RWPE1 (cell line): ENCODE measurements around the gene GPX3.

Experiments used
- CTCF ChIA-PET: fragments of 350-600 bp; sonication (Branson Sonifier 250); formaldehyde crosslinking; extraction: SDS; loops from one replicate; lab custom pipeline; 2021; lab: Yijun Ruan, JAX
- POLR2A ChIA-PET: fragments of 400-600 bp; formaldehyde crosslinking; extraction: SDS; loops from one replicate; lab custom pipeline; 2020; ENCODE audit warnings: antibody characterized with exemption; ENCODE audit not compliant: low non-redundant PET; lab: Yijun Ruan, JAX
- DNase-seq: peaks from one replicate; pipeline ENCODE4 v3.0.0; 2012; ENCODE audit warnings: low spot score
- H3K27ac ChIP-seq: fragments of 450-650 bp; 2 replicates; pipeline ENCODE4 v1.5.1; 2017
- TF ChIP-seq, protein P1 (sequence below): fragments of 450-650 bp; conservative IDR thresholded peaks from 2 replicates; pipeline ENCODE4 v1.5.1; 2017; ENCODE audit warnings: low read depth, mild to moderate bottlenecking

Gene GPX3

GRCh38 chr5:151067632-151068432 is 47.4 kb downstream of the GPX3 start:
- H3K27ac ChIP-seq, result no peak overlapping the region
- TF ChIP-seq, protein P1, sequence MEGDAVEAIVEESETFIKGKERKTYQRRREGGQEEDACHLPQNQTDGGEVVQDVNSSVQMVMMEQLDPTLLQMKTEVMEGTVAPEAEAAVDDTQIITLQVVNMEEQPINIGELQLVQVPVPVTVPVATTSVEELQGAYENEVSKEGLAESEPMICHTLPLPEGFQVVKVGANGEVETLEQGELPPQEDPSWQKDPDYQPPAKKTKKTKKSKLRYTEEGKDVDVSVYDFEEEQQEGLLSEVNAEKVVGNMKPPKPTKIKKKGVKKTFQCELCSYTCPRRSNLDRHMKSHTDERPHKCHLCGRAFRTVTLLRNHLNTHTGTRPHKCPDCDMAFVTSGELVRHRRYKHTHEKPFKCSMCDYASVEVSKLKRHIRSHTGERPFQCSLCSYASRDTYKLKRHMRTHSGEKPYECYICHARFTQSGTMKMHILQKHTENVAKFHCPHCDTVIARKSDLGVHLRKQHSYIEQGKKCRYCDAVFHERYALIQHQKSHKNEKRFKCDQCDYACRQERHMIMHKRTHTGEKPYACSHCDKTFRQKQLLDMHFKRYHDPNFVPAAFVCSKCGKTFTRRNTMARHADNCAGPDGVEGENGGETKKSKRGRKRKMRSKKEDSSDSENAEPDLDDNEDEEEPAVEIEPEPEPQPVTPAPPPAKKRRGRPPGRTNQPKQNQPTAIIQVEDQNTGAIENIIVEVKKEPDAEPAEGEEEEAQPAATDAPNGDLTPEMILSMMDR, result no peak
- DNase-seq, result no peak
- CTCF ChIA-PET, result interaction anchor here (0.7 to 1.4 kb wide), 3 partner anchors 16 to 22 kb away, joined by 3 to 5 read pairs (median 4); no protein-coding TSS in a partner anchor
- POLR2A ChIA-PET, result no interaction called here

DNA sequence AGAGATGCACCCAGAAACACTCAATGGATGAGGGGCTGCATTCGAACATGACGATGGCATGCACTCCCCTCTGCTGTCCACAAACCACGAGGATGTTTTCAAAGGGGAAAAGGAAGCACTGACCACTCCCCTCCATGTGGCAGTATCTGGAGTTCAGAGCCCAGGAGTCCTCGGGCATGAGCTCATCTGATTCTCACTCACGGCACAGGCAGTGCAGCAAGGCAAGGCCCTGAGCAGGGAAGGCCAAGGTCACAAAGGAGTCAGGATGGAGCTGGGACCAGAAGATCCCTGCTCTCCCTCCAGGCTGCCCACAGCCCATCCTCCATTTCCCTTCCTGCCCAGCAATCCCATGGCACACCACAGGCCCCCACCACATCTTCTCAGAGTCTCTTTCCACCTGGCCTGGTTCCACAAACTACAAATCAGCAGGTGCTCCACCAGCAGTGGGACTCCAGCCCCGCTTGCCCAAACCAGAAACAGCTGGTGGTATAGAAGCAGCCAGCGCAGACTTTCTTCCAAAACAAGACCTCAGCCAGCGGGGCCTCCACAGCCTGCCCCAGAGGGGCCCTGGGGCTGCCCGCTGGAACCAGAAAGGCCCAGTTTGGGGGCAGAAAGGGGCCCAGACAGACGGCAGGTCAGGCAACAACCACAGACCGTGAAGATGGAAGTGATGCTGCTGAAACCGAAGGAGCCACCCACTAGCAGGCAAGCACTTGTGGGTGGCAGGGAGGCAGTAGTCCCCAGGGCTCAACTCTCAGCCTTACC is 48.2 kb downstream of the GPX3 start:
- POLR2A ChIA-PET, result no interaction called here
- DNase-seq, result no peak
- H3K27ac ChIP-seq, result no peak overlapping the region
- TF ChIP-seq, protein P1, result no peak
- CTCF ChIA-PET, result interaction anchor here (0.6 to 1.4 kb wide), 3 partner anchors 17 to 590 kb away, joined by 3 to 5 read pairs (median 4); no protein-coding TSS in a partner anchor

DNA sequence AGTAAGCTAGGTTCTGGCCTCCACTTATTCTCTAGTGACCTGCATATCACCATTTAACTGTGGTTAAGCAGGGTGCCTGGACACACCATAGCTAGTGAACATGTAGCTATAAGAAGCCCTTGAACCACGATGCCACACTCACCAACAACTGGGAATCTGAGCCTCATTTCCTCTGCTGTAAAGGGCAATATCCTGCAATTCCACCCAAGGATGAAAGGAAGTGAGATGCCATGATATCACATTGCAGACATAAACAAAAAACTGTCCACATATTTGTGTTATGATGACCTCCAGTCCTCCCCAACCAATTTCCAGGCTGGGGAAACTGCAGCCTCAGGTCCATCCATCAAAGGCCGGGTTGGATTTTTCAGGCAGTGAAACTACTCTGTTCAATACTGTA is 50.1 kb downstream of the GPX3 start:
- no peak overlapping the region for H3K27ac ChIP-seq
- CTCF ChIA-PET, result interaction anchor here (0.6 to 1.9 kb wide), 3 partner anchors 23 to 84 kb away, joined by 3 to 5 read pairs (median 3); no protein-coding TSS in a partner anchor
- TF ChIP-seq, protein P1, result no peak
- POLR2A ChIA-PET, result no interaction called here
- DNase-seq, result no peak

GRCh38 chr5:151071021-151071420 is 50.6 kb downstream of the GPX3 start:
- TF ChIP-seq, protein P1, result no peak
- no peak for DNase-seq
- H3K27ac ChIP-seq, result no peak overlapping the region
- ChIA-PET POLR2A (no interaction called here), CTCF (interaction anchor here (0.6 to 2.4 kb wide), 5 partner anchors 19 to 94 kb away, joined by 3 to 9 read pairs (median 3); no protein-coding TSS in a partner anchor)

DNA sequence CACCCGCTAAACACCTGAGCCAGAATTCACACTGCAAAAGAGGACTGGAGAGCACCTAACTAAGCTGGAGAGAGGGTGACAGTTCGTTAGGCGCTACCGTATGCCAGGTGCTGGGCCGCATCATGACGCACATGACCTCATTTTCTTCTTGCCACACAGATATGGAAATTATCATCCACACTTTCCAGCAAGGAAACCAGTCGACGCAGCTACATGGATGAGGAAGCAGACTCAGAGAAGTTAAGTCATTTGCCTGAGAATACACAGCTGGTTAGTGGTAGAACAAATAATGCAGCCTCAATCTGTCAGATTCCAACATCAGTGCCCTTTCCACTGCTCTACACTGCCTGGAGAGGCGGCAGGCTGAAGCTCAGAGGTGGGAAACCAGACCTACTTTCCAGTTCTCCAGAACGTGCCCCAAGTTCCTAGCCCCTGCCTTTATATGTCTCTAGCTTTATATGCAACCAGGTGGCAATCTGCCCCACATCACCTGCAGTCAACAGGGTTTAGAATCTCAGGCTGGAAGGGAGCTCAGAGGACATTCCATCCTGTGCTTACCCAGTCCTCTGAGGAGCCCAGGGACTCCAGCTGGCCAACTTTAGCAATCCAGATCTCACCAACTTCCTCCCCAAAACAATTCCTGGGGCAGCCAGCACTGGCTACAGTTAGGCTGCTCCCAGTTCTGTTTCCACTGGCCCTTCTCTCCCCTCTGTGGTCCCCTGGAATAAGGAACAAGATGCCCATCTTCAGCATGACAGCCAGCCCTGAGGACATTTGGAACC is 51.6 kb downstream of the GPX3 start:
- TF ChIP-seq, protein P1, result no peak
- peak overlapping the region; percentile 83 for H3K27ac ChIP-seq
- ChIA-PET POLR2A (no interaction called here), CTCF (interaction anchor here (0.7 to 2.4 kb wide), 4 partner anchors 20 to 620 kb away, joined by 3 to 9 read pairs (median 4); no protein-coding TSS in a partner anchor)
- no peak for DNase-seq
